GM18511 (cell line): Measurements from ENCODE around the gene PXYLP1.

Experiments used
- ATAC-seq: cut with Tn5 transposase; IDR thresholded peaks from one replicate; pipeline ENCODE4 v1.9.1; 2021; ENCODE audit warnings: mild to moderate bottlenecking, moderate library complexity; ENCODE audit not compliant: unreplicated experiment

The PXYLP1 gene

DNA sequence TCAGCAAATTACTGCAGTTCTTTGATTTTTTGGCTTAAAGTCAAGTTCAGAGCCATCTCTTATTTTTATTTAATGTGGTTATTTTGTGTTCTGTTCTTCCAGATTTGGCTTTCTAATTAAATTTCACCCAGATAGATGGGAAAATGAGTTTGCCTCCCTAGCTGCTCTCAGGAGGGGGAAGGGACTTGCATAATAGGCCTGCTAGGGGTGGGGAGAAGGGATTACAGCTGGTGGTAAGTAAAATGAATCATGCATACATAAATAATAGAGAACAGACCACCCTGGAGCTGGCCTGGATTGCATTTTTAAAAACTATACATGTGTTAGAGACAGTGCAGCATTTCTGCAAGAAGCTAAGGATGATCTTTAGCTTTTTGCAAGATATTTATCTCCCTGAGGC is 3.9 kb upstream of the PXYLP1 start:
- ATAC-seq = no peak

DNA sequence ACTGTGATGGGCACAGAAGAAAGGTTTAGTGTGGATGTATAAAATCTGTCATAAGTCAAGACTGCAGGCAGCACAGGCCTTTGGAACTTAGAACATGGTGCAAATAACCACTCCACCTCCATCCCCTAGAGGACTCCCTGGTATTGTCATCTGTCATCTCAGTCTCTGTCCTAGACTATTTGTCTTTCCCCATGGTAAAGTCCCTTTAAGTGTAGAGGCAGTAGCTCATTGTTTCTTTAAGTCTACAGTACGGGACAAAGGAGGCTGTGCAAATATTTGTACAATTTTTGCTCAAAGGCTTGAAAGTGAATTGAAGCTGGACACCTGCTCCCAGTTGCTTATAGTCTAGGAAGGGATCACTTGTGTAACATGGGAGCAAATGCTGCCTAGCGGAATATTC is 3.2 kb upstream of the PXYLP1 start:
- ATAC-seq = no peak

DNA sequence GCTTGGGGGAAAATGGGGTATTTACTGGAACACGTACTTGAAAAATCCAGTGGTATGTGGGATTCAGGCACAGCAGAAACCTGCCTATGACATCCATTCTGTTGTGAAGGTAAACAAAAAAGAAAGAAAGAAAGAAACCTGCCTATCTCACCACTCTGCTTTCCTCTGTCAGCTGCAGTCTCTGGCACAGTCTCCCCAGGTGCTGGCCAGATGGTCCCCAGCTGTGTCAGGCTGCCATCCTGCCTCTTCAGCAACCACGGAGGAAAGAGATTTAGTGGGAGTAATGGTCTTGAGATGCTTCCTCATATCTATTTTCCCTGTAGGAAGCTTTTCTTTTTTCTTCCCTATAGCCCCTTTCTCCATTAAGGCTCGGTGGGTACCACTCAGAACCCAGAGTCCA is 2.5 kb upstream of the PXYLP1 start:
- no peak for ATAC-seq

DNA sequence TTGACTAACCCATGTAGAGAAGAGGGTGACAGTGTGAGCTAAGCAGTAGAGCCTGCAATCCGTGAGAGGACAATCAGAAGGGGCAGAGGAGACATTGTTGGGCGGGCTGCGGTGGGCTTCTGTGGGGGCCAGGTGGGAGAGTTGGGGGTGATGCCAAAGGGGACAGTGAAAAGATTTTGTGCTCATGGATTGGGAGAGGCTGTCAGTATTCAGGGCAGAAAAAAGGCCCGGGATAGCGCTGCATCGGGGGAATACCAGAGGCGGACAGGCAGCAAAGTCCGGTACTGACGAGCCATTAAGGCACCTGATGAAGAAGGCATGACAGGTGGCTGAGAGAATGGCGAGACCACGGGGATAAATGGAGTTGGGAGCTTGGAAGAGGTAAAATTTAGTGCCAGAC is 1.3 kb upstream of the PXYLP1 start:
- no peak for ATAC-seq

DNA sequence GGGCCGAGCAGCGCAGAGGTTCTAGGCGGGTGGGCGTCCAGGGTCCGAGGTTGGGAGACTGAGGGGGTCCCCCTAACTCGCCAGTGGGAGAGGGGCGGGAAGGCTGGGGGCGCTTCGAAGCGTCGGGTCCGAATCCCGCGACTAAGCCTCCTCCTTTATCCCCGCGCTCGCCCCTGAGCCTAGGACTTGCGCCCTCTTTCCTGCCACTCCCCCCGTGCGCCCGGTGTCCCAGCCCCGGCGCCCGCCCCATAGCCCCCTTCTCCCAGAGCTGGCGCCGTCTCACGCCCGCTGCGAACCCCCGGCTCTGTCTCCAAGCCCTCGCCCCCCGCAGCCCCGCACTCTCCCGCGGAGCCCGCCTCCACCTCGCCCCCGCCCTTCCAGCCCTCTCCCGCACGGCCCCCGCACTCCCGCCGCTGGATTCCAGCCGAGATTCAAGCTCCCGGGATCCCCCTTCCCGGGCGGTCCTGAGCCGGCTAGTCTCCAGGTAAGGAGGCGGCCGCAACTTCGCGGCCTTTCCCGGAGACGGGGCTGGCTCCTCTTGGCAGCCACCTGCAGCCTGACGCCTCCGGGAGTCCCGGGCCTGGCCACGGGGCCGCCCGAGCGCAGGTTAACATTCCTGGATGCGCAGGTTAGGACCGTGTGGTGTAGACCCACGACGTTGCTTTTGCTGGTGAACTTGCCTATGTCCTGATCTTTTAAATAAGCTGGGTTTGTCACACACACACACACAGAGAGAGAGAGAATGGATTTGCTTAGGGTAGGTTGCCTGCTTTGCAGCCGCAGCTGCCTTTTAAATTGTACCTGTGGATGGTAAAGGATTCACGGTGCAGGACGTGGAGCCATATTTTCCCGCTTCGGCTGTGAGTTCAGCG is 563 bp downstream of the PXYLP1 start:
- peak; percentile 11 for ATAC-seq

DNA sequence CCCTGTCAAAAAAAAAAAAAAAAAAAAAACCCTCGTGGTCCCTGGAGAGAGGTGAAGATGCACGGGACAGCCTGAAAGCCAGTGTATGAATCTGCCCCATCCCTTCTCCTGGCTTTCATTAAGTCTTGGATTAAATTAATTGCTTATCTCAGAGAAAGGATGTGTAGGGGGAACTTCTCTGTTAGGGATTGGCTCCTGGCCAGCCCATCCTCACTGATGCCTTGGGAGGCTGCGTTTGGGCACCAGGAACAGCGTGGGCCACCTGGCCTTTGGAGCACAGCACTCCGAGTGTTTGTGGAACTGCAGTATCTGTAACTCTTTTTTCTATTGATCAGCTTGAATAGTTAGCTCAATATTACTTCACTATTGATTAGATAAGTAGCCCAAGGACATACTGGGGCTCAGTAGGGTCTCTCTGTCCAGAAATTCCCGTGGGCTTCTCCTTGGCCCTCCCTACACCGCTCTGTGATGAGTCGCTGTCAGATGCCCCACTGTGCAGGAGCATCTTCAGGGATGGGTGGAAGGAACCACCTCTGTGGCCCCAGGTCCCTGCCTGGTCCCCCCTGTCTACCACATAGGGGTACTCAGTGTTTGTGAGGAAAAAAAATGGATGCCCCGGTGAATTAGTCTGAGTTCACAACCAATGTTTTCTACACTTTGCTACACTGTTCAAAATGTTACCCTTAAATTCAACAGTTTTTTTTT is 2.0 kb downstream of the PXYLP1 start:
- ATAC-seq = no peak

DNA sequence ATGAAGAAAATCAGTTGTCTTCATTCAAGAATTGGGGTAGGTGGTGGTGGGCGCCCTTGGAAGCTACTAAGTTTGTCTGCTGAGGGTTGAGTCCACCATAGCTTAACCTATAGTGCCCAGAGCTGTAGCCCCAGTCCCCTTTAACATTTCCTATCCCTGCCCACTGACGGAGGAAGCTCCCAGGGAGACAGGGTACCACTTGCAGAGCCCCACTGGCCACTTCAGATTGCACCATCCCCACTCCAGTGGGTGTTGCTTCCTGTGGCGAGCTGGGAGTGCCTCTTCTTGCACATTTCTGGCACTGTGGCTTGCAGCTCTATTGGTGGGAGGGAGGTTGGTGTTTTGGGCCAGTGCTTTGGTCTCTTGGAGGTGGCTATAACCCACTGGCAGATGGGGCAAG is 2.7 kb downstream of the PXYLP1 start:
- no peak for ATAC-seq

DNA sequence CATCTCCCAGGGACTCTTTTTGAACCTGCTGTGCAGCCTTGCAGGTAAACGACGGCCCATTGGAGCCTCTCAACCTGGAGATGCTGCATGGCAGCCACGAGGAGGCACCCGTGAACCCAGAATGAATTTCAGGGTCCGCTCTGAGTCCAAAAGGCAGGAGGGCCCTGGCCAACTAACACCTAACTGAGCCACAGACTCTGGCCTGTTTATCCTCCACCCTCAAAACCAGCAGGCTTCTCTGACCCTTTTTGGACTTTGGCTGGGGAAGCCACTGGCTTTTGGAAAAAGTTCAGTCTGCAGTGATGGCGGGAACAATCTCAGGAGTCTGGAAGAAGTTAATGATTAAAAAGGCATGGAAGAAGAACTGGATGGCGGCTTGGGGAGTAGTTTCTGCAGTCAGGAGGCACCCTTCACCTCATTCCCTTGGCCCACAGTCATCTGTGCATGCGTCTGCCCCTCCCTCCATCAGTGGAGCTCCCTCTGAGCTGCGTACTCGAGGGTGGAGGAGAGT is 4.1 kb downstream of the PXYLP1 start:
- ATAC-seq = no peak

DNA sequence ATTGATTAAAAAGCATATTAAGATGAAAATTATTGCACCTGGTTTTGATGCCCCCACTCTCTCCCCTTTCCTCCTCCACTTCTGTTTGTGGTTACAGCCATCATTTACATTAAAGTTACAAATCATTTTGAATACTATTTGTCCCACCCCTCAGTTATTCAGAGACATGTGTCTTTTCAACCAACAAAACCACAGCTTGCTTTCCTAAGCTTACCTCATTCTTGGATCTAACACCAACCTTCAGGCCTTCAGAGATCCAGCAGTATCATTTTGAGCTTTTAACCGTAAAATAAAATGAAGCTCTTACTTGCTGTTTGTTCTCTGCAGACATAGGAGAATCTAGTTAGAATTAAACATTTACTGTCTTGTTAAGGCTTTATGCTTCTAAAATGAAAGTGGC is 4.7 kb downstream of the PXYLP1 start:
- no peak for ATAC-seq

DNA sequence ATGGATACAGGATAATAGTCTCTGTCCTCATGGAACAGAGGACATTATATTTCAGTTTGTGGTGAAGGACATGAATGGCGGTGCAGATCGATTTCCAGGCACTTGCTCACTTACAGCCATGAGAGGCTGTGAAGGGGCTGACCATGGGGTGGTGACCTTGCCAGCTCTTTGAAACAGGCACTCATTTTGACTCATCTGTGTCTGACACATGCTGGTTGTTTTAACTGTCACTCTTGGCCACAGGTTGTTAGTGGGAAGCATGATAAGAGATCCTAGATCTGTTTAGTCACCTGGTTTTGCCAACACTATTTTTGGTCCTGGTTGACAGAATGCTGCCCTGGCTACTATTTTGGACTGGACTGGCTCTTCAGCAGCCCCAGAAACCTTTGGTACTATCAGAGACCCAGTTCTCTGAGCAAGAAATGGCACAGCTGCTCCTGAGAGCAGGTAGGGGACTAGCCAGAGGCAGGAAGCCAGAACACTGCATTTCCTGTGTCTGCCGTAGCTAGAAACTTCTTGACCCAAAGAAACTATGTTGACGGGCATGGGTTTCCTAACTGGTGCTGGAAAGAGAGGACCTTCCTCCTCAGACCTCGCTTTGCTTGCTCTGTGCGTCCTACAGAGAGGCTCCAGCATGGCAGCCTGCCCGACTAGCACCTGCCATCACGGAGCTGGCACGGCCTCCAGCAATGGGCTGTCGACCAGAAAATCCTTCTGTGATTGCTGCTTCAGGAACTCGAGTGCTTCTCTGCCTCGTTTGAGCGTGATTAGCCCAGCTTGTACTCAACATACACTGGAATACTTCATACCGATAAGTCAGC is 6.3 kb downstream of the PXYLP1 start:
- no peak for ATAC-seq

DNA sequence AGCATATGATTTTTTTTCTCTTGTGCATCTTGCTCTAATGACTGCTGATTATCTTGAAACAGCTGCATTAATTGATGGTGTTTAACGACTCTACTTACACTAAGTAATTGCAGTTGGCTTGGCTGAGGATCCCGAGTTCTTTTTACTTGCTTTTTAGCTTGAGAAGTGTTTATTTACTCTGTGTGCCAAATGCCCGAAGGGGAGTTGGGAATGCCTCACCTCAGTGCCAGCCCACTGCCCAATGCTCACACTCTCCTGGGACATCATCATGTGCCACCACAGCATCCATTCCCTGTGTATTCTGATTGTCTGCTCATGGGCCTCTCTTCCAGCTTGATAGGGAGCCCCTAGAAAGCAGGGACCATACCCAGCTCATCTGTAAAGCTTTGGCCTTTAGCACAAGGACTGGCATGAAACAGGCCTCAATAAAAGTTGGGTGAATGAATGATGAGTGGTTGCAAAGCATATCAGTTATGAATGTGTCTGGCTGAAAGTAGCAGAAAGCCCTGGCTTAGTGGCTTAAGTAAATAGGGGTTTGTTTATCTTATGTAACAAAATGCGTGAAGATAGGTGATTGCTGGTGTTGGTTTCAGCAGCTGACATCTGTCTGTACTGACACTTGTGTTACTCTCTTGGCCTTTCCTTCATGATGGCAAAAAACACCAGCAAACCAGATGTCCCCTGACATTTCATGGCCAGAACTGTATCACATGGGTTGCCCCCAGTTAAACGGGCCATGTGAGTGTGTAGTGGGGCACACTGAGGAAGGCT is 8.1 kb downstream of the PXYLP1 start:
- ATAC-seq = no peak

DNA sequence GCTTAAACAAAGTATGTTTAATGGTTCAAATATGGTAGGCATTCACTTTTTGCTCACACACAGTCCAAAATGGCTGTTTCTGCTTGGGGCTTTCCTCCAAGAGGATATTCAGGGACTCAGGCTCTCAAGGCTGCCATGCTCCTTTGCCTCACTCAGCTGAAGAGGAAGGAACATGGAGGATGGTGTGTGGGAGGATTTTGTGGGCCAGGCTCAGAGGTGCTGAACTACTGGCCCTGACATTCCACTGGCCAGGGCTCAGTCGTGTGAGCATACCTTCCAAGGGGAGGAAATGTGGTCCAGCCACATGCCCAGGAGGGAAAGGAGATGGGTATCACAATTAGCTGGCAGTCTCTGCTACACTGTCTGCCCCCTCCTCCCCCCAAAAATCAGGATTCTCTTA is 8.7 kb downstream of the PXYLP1 start:
- ATAC-seq = no peak

DNA sequence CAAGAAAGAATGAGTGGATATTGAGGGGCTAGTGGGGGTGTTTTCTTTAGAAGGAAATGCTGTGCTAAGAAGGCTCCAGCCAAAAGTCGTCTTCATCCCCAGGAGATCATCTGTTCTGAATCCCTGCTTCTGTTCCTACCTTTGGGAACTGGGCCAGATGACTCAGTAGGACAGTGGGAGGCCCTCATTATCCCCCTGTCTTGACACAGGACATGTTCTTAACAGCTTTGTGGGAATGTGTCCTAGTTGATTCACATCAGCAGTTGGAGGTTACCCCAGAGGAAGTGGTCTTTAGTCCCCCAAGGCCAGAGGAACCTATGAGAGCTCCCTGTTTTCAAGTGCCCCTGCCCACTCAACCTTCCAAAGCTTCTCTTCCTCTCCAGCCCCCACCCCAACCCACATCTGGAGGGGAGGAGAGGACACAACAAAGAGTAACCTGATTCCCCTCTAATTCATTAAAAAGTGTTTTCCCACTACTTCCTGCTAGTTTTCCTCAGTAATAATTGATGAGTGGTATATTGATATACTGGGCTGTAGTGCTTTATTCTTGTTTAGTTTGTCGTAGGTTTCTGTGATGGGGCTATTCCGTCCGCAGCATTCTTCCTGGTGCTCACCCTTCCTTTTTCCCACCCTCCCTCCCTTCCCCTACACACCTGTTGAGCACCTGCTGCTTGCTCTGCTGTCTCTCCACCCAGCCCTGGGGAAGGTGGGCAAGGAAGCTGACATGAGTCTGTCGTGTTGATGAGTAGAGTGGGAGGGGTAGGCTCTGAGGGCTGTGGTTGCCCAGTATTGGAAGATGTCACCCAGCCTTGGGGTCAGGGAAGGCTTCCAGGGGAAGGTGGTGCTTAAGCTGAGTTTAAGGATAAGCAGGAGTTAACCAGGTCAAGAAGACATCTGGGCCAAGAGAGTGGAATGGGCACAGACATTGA is 9.3 kb downstream of the PXYLP1 start:
- no peak for ATAC-seq

DNA sequence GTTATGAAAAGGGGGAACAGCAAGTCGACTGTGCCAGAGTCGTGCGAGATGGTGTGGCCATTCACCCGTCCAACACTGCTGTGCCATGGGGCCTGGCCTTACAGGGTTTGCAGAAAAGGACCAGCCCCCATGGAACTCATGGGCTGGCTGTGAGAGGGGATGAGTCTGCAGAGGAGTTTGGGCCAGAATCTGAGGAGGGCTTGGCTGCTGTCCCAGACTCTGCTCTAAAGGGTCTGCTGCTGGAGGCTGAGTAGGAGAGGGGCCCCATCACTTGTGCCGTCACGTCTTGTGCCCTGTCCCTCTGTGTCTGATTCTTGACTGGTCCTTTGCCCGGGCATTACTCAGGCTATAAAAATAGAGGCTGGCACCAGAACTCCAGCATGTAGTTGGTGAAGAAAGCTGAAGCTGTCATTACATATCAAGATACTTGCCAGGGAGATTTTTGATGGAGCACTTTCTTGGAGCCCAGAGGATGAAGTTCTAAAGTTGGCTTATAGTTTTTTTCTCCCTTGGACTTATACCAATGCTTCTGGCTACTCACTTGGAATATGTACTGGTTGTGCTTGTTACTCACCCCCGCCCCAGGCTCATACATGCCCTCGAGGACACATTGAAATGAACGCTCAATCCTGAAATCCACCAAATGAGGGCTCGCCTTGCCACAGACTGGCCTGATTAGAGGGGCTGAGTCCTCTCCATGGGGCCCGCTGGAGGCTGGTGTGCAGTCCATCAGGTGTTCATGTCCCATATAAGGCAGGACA is 10.2 kb downstream of the PXYLP1 start:
- ATAC-seq = no peak

DNA sequence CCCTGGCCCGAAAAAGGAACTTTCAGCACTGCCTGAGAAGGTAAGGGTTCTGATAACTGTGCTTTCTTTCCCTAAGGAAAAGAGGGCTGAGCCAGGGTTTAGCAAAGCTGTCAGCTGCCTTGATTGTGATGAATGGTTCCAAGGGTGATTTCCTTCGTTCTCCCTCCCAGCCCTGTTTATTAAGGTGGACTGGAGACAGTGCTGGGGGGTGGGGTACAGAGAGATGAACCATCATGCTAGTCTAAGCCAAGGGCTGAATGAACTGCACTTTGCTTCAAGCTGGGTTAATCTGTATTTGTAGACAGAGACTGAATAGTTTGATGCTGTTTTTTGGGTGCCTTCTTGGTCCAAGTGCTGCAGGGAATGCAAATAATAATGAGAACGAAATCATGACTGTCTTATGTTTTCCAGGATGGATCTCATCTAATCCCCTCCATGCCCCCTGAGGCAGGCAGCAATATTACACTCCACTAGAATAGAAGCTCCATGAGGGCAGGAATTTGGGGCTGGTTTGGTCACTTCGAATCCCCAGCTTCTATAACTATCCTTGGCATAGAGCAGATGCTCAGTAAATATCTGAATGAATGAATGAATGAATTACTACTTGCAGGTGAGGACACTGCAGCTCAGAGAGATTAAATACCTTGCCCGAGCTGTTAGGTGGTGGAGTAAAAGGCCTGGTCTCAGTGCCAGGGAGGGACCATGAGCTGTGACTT is 10.9 kb downstream of the PXYLP1 start:
- no peak for ATAC-seq

DNA sequence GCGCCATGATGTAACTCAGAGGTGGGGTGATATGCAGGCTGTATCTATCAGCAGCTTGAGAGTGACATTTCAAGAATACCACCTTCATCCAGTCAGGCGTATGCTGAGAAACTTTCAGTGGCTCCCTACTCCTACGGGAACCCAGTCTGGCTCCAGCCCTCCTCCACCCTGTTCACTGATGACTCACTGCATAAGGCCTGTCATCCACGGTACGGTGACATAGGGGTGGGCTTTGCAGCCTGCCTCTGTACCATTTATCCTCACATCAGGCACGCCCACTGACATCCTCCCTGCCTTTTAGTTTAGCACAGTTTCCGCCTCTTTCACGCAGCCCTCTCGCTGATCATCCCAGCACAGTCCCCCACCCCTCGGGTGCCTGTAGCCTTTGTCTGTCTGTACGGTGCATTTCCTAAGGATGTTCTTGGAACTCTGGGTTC is 11.7 kb downstream of the PXYLP1 start:
- no peak for ATAC-seq

DNA sequence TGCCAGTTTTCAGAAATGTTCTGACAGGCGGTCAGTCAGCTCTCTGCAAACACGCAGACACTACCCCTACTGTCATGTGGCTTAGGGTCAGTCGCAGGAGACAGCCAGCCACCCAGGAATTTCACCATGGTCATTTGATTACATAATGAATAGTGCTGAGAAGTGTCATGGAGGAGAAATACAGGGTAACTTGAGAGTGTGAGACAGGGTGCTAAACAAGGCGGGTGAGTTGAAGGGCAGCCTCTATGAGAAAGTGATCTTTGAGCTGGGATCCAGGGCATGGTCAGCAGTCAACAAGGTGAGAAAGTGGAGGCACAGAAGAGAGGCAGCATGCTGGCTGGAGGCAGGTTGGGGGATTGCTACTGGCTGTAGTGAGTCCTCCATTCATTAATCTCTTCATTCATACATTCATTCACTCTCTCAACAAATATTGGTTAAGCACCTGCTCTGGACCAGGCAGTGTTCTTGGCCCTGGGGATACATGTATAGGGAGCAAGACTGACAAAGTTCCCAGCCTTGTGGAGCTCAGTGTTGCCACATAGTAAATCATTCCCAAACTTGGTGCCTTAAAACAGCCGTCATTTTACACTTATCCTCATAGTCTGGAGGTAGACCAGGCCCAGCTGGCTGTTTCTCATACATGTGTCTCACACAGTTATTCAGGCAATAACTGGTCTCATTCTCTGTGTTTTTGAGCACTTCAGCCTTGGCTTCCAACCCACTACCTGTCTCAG is 14.8 kb downstream of the PXYLP1 start:
- no peak for ATAC-seq

DNA sequence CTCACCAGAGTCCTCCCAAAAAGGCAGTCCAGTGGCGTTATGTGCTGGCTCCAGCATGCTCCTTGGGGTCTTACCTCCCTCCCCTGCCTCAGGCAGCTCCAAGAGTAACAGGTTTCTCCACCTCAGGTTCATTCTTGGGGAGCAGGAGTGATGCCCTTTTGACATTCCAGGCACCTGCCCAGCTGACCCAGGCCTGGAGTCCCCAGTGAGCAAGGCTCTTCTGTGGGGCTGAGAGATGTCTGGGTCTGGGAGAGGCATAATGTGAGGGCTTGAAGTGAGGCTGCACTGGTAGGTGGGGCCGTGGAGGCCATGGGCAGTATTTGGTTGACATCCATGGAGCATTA is 15.3 kb downstream of the PXYLP1 start:
- ATAC-seq = no peak
